Sigmoid colon (tissue), 4 donors: ENCODE data around the gene ATP6V0E2.

Experiments used
- EP300 ChIP-seq, 4 donors: sonication (generic); formaldehyde crosslinking; IDR thresholded peaks; one replicate each; pipeline ENCODE4 v1.6.1; 2017; ENCODE audit warnings: antibody characterized with exemption in 4 of 4
- POLR2AphosphoS5 ChIP-seq, 4 donors: sonication (generic); formaldehyde crosslinking; IDR thresholded peaks; one replicate each; pipeline ENCODE4 v1.6.1; 2017; ENCODE audit warnings: antibody characterized with exemption in 4 of 4
- TF ChIP-seq, protein P1 (sequence below), 4 experiments: fragments of 450-650 bp in 3 of 4; fragments of 200-600 bp in 1 of 4; IDR thresholded peaks; one replicate each; pipeline ENCODE4 v1.5.1; 2016 to 2019; ENCODE audit warnings: antibody characterized with exemption in 4 of 4, mild to moderate bottlenecking in 3 of 4, moderate library complexity in 2 of 4

DNA sequence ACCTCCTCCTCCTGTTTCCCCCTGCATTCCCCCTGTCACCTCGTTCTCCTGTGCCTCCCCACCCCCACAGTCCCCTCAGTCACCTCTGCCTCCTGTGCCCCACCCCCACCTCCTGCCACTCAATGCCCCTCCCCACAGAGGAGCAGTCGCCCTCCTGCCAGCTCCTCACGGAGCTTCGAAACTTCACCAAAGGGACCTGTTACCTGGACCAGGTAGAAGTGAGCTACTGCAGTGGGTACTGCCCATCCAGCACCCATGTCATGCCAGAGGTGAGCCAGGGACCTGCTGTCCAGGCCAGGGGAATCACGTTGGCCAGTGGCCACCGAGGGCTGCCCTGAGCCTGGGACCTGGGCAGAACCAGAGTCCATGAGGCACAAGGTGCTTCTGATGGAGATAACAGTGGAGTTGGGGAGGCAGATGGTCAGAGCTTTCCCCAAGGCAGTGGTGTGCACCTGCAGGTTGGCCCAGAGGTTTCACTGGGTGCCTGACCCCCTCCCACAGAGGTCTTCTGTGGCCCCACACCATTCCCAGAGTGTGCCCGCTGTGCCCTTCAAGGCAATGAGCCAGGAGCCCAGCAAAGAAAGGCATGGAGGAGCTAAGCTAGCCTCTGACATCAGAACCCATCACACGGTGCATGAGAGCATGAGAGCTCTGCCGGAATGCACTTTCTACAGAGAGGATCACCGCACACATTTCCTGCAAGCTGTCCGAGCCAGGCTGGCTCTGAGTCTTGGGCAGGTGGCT lies 42.6 kb upstream of the ATP6V0E2 start:
- TF ChIP-seq, protein P1, sequence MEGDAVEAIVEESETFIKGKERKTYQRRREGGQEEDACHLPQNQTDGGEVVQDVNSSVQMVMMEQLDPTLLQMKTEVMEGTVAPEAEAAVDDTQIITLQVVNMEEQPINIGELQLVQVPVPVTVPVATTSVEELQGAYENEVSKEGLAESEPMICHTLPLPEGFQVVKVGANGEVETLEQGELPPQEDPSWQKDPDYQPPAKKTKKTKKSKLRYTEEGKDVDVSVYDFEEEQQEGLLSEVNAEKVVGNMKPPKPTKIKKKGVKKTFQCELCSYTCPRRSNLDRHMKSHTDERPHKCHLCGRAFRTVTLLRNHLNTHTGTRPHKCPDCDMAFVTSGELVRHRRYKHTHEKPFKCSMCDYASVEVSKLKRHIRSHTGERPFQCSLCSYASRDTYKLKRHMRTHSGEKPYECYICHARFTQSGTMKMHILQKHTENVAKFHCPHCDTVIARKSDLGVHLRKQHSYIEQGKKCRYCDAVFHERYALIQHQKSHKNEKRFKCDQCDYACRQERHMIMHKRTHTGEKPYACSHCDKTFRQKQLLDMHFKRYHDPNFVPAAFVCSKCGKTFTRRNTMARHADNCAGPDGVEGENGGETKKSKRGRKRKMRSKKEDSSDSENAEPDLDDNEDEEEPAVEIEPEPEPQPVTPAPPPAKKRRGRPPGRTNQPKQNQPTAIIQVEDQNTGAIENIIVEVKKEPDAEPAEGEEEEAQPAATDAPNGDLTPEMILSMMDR (IDR thresholded peaks at IDR 0.05): no peak
- TF ChIP-seq POLR2AphosphoS5 (IDR thresholded peaks at IDR 0.05) (no peak), EP300 (IDR thresholded peaks at IDR 0.05) (no peak)
